Mesendoderm (in vitro differentiated cells): ENCODE results near the gene GPR61.
A peak's percentile ranks its signal among the peaks of the same experiment; 100 is the strongest.

Experiments
- DNase-seq: peaks from one replicate; pipeline ENCODE4 v3.0.0; 2013
- H2AK5ac ChIP-seq: 2 replicates; pipeline ENCODE4 v1.6.1; 2013; ENCODE audit warnings: low read length, inconsistent platforms
- H2BK120ac ChIP-seq: 2 replicates; pipeline ENCODE4 v1.6.1; 2013; ENCODE audit warnings: low read depth, mild to moderate bottlenecking, low read length, moderate library complexity, mixed read lengths
- H2BK15ac ChIP-seq: replicated peaks from 2 replicates; pipeline ENCODE4 v1.6.1; 2013; ENCODE audit warnings: low read depth, mild to moderate bottlenecking, moderate library complexity
- H2BK5ac ChIP-seq: 2 replicates; pipeline ENCODE4 v1.6.1; 2013; ENCODE audit warnings: low read length, inconsistent platforms
- H3K18ac ChIP-seq: 2 replicates; pipeline ENCODE4 v1.6.1; 2013; ENCODE audit warnings: mild to moderate bottlenecking, low read length, mixed read lengths
- H3K23ac ChIP-seq: one replicate; pipeline ENCODE4 v1.6.1; 2013; ENCODE audit warnings: low read length
- H3K27ac ChIP-seq: 2 replicates; pipeline ENCODE4 v1.5.1; 2013; ENCODE audit warnings: low read depth, mild to moderate bottlenecking, inconsistent platforms, low read length, moderate library complexity
- H3K27me3 ChIP-seq: 2 replicates; pipeline ENCODE4 v1.6.1; 2013; ENCODE audit warnings: low read length, control low read depth, mild to moderate bottlenecking, inconsistent platforms; ENCODE audit not compliant: insufficient read depth, poor library complexity
- H3K36me3 ChIP-seq: 2 replicates; pipeline ENCODE4 v1.6.1; 2013; ENCODE audit warnings: low read length, inconsistent platforms; ENCODE audit not compliant: control insufficient read depth, insufficient read depth
- H3K4ac ChIP-seq: one replicate; pipeline ENCODE4 v1.6.1; 2013; ENCODE audit warnings: low read depth, mild to moderate bottlenecking, low read length, moderate library complexity
- H3K4me1 ChIP-seq: 2 replicates; pipeline ENCODE4 v1.6.1; 2013; ENCODE audit warnings: low read depth, low read length, inconsistent platforms; ENCODE audit not compliant: control insufficient read depth
- H3K4me2 ChIP-seq: 2 replicates; pipeline ENCODE4 v1.6.1; 2013; ENCODE audit warnings: low read length
- H3K4me3 ChIP-seq: 2 replicates; pipeline ENCODE4 v1.5.1; 2013; ENCODE audit warnings: mild to moderate bottlenecking, low read length
- H3K56ac ChIP-seq: one replicate; pipeline ENCODE4 v1.6.1; 2013; ENCODE audit warnings: low read length
- H3K79me1 ChIP-seq: 2 replicates; pipeline ENCODE4 v1.6.1; 2013; ENCODE audit warnings: low read length, inconsistent platforms
- H3K79me2 ChIP-seq: 2 replicates; pipeline ENCODE4 v1.6.1; 2013; ENCODE audit warnings: mild to moderate bottlenecking, low read length; ENCODE audit not compliant: control insufficient read depth, insufficient read depth
- H3K9ac ChIP-seq: 2 replicates; pipeline ENCODE4 v1.6.1; 2013; ENCODE audit warnings: low read length, inconsistent platforms
- H4K5ac ChIP-seq: one replicate; pipeline ENCODE4 v1.6.1; 2013; ENCODE audit warnings: low read length
- H4K8ac ChIP-seq: one replicate; pipeline ENCODE4 v1.6.1; 2013; ENCODE audit warnings: low read depth, mild to moderate bottlenecking, control low read depth, low read length, moderate library complexity
- WGBS: extraction: QIAGEN DNeasy Blood & Tissue Kit; methylation state at CpG from one replicate; pipeline ENCODE4 v1.1.7; 2013; ENCODE audit warnings: low lambda C conversion rate, missing lambda C conversion rate; ENCODE audit not compliant: insufficient coverage; ENCODE audit errors: extremely low coverage; 5-methylcytosine and 5-hydroxymethylcytosine counted together

GPR61 gene

DNA sequence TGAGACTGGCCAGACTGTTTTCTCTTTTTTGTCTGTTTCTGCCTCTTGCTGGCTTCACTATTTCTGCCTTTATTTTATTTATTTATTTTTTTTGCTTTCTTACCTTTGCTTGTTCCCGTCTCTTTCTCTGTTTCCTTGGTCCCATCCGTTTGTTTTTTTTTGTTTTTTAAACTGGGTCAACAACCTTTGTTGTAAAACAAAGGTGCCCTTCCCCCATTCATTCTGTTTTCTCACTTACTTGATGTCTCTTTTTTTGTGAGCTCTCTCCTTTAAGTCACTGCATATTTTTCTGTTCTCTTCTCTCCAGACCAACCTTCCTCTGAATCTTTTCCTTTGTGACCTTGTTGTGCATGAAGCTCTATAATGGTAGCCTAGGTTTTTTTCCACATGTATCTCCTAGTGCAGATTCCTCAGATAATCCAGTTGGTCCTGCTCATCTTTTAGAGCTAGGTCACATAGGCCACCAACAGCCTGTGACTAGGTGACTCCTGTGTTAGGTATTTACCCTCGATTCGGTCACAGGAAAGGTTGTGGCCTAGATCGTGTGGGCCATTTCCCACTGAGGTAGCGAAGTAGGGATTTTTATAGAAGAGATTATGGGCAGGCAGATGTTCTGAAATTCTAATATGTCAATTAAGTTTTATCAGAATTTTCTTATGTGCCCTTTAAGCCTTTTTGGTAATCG, 24.7 kb downstream of the GPR61 start:
- Histone ChIP-seq H3K4me2 (no peak overlapping the region), H3K56ac (peak overlapping the region; percentile 65), H3K4ac (no peak overlapping the region), H2BK120ac (no peak overlapping the region), H4K5ac (no peak overlapping the region), H3K36me3 (no peaks in the 10 kb centered on the region), H3K79me2 (peaks cover 60% of the 10 kb centered on the region), H3K23ac (no peak overlapping the region), H2BK15ac (no peak overlapping the region), H4K8ac (no peak overlapping the region), H3K4me3 (no peak overlapping the region), H3K4me1 (peaks cover 5% of the 10 kb centered on the region), H3K27me3 (no peaks in the 10 kb centered on the region), H3K27ac (peak overlapping the region; percentile 17), H3K79me1 (peaks cover 11% of the 10 kb centered on the region), H3K9ac (peak overlapping the region; percentile 2), H2AK5ac (no peak overlapping the region), H2BK5ac (no peak overlapping the region), H3K18ac (no peak overlapping the region)
- WGBS, result no CpG with 5 or more reads among the region's 7 CpGs
- peak; percentile 86 for DNase-seq

DNA sequence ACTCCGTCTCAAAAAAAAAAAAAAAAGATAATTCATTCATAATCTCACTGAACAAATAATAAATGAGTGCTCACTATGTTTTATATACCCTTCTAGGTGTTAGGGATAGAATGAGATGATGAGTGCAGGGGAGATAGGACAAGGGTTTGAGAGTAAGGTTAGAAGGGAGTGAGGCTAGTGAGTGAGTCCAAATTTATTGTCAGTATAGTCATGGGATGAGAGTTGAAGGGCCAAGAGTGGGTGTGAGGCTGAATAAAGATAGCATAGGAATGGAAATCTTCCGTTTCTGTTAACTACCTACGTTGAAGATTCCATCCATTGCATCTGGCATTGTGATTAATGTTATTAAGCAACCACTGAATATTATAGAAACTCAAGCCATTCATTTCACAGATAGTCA, 25.6 kb downstream of the GPR61 start:
- Histone ChIP-seq H3K9ac (no peak overlapping the region), H3K18ac (no peak overlapping the region), H3K27me3 (no peaks in the 10 kb centered on the region), H3K23ac (no peak overlapping the region), H4K5ac (no peak overlapping the region), H3K79me2 (peaks cover 60% of the 10 kb centered on the region), H2BK15ac (no peak overlapping the region), H3K27ac (no peak overlapping the region), H3K4ac (no peak overlapping the region), H3K4me3 (no peak overlapping the region), H3K79me1 (peaks cover 11% of the 10 kb centered on the region), H3K36me3 (no peaks in the 10 kb centered on the region), H2AK5ac (no peak overlapping the region), H3K56ac (no peak overlapping the region), H3K4me2 (no peak overlapping the region), H4K8ac (no peak overlapping the region), H2BK5ac (no peak overlapping the region), H2BK120ac (no peak overlapping the region), H3K4me1 (peaks cover 5% of the 10 kb centered on the region)
- DNase-seq, result no peak
- WGBS, result no CpG with 5 or more reads among the region's 3 CpGs

- H3K4me3 ChIP-seq, result no peak overlapping the region
- H3K4ac ChIP-seq, result no peak overlapping the region
- no peak overlapping the region for H3K56ac ChIP-seq
- H3K9ac ChIP-seq, result no peak overlapping the region
- no peak overlapping the region for H2AK5ac ChIP-seq
- no CpG with 5 or more reads among the region's 1 CpG for WGBS
- no peak overlapping the region for H4K8ac ChIP-seq
- no peak overlapping the region for H3K27ac ChIP-seq
- no peak for DNase-seq
- peaks cover 61% of the 10 kb centered on the region for H3K79me2 ChIP-seq
- peaks cover 5% of the 10 kb centered on the region for H3K4me1 ChIP-seq
- no peaks in the 10 kb centered on the region for H3K36me3 ChIP-seq
- H2BK5ac ChIP-seq, result no peak overlapping the region
- peaks cover 14% of the 10 kb centered on the region for H3K79me1 ChIP-seq
- no peaks in the 10 kb centered on the region for H3K27me3 ChIP-seq
- no peak overlapping the region for H3K23ac ChIP-seq
- H2BK15ac ChIP-seq, result no peak overlapping the region
- H4K5ac ChIP-seq, result no peak overlapping the region
- no peak overlapping the region for H2BK120ac ChIP-seq
- no peak overlapping the region for H3K4me2 ChIP-seq
- no peak overlapping the region for H3K18ac ChIP-seq
These were observed 27.3 kb downstream of the GPR61 start for GRCh38 chr1:109566982-109567381.

- H3K27ac ChIP-seq, result no peak overlapping the region
These were observed 28.4 kb downstream of the GPR61 start for GRCh38 chr1:109567877-109568672.

DNA sequence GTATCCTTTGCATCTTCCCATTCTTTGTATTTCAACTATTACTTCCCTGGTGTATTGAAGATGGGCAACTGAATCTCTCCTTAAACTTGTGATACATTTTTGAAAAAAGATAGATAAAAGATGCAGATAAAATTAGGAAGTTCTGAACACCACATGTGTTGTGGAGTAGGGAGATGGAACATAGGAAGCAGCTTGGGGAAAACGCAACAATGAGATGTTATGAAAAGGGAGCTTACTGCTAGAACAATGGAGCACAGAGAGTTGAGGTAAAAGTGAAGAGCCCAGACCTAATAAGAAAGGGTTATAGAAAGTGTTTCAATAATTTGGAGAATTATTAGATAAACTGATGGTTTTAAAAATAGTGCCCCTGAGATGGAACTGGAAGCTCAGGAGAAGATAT, 29.7 kb downstream of the GPR61 start:
- peaks cover 5% of the 10 kb centered on the region for H3K4me1 ChIP-seq
- H3K27ac ChIP-seq, result no peak overlapping the region
- no peak overlapping the region for H2AK5ac ChIP-seq
- H4K5ac ChIP-seq, result no peak overlapping the region
- no CpG with 5 or more reads among the region's 1 CpG for WGBS
- H3K4me2 ChIP-seq, result no peak overlapping the region
- H3K23ac ChIP-seq, result no peak overlapping the region
- no peak overlapping the region for H2BK5ac ChIP-seq
- no peaks in the 10 kb centered on the region for H3K36me3 ChIP-seq
- H3K18ac ChIP-seq, result no peak overlapping the region
- no peak overlapping the region for H3K9ac ChIP-seq
- H3K27me3 ChIP-seq, result no peaks in the 10 kb centered on the region
- DNase-seq, result no peak
- peaks cover 56% of the 10 kb centered on the region for H3K79me2 ChIP-seq
- H4K8ac ChIP-seq, result no peak overlapping the region
- H3K56ac ChIP-seq, result no peak overlapping the region
- no peak overlapping the region for H3K4me3 ChIP-seq
- no peak overlapping the region for H2BK15ac ChIP-seq
- no peak overlapping the region for H3K4ac ChIP-seq
- H3K79me1 ChIP-seq, result peaks cover 19% of the 10 kb centered on the region
- no peak overlapping the region for H2BK120ac ChIP-seq

More at GRCh38 chr1:109567877-109568672, 28.4 kb downstream of the GPR61 start:
- WGBS, result no CpG with 5 or more reads among the region's 4 CpGs
- H3K4me3 ChIP-seq, result no peak overlapping the region
- H3K27me3 ChIP-seq, result no peaks in the 10 kb centered on the region
- no peak overlapping the region for H4K5ac ChIP-seq
- H3K18ac ChIP-seq, result no peak overlapping the region
- H3K79me2 ChIP-seq, result peaks cover 59% of the 10 kb centered on the region
- no peak overlapping the region for H3K56ac ChIP-seq
- no peak overlapping the region for H2BK5ac ChIP-seq
- no peak overlapping the region for H3K4ac ChIP-seq
- no peak overlapping the region for H2BK15ac ChIP-seq
- DNase-seq, result no peak
- no peak overlapping the region for H3K23ac ChIP-seq
- peaks cover 19% of the 10 kb centered on the region for H3K79me1 ChIP-seq
- H2AK5ac ChIP-seq, result no peak overlapping the region
- no peaks in the 10 kb centered on the region for H3K36me3 ChIP-seq
- H4K8ac ChIP-seq, result no peak overlapping the region
- no peak overlapping the region for H2BK120ac ChIP-seq
- no peak overlapping the region for H3K4me2 ChIP-seq
- H3K9ac ChIP-seq, result no peak overlapping the region
- H3K4me1 ChIP-seq, result peaks cover 5% of the 10 kb centered on the region
